NOMO-1 (cell line): Measurements from ENCODE around the gene ADARB1.
A peak's percentile ranks its signal among the peaks of the same experiment; 100 is the strongest.

Source experiments
- DNase-seq, 2 experiments: peaks; one replicate each; lab custom pipeline; 2025; ENCODE audit not compliant: unreplicated experiment in 2 of 2; lab: John Stamatoyannopoulos, UW

ADARB1 gene

GRCh38 chr21:45220714-45221490, 146.5 kb downstream of the ADARB1 start:
- no peak for DNase-seq

DNA sequence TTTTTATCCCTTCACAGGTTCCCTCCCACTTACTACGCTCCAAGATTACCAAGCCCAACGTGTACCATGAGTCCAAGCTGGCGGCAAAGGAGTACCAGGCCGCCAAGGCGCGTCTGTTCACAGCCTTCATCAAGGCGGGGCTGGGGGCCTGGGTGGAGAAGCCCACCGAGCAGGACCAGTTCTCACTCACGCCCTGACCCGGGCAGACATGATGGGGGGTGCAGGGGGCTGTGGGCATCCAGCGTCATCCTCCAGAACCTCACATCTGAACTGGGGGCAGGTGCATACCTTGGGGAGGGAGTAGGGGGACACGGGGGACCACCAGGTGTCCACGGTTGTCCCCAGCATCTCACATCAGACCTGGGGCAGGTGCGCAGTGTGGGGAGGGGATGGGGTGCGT, 147.6 kb downstream of the ADARB1 start:
- no peak for DNase-seq

- no peak for DNase-seq
These were observed 149.1 kb downstream of the ADARB1 start for GRCh38 chr21:45223236-45224185.

- no peak for DNase-seq
These were observed 150.0 kb downstream of the ADARB1 start for GRCh38 chr21:45224189-45224938.

- DNase-seq, result no peak
These were observed 150.8 kb downstream of the ADARB1 start for GRCh38 chr21:45225041-45225740.

DNA sequence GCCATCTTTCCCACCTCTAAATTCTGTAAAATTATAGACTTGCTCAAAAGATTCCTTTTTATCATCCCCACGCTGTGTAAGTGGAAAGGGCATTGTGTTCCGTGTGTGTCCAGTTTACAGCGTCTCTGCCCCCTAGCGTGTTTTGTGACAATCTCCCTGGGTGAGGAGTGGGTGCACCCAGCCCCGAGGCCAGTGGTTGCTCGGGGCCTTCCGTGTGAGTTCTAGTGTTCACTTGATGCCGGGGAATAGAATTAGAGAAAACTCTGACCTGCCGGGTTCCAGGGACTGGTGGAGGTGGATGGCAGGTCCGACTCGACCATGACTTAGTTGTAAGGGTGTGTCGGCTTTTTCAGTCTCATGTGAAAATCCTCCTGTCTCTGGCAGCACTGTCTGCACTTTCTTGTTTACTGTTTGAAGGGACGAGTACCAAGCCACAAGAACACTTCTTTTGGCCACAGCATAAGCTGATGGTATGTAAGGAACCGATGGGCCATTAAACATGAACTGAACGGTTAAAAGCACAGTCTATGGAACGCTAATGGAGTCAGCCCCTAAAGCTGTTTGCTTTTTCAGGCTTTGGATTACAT, 151.5 kb downstream of the ADARB1 start:
- DNase-seq, result no peak

DNA sequence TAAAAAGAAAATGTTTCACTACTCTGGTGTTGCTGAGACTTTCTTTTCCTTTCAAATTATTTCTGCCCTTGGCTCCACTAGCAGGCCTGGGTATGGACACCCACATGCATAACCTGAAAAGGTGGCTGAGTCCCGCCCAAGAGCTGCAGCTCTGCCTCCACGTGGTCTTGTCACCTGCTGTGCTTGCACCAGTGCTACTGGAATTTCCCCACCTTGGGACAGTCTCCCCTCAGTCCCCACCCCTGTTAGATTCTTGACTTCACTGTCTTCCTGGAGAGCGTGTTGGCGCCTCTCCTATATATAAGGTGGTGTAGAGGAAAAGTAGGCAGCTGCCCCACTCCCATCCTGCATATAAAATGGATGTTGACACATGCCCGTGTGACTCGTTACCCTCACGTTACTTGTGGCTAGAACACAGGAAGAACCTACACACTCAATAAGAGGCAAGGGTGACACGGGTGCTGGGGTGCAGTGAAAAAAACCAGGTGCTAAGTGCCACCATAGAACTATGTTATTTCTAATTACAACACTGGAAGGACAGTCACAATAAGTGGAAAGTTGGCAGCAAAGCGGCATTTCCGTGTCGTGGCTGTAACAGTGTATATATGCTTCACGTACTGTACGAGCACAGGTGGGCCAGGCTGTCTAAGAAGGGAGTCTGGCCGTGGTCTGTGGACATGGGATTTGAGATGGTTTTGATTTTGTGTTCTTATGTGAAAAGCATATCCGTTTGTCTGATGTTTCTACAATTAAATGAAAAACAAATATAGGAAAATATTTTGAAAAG, 152.4 kb downstream of the ADARB1 start:
- DNase-seq, result no peak

- DNase-seq, result no peak
These were observed 153.4 kb downstream of the ADARB1 start for GRCh38 chr21:45227735-45228134.

DNA sequence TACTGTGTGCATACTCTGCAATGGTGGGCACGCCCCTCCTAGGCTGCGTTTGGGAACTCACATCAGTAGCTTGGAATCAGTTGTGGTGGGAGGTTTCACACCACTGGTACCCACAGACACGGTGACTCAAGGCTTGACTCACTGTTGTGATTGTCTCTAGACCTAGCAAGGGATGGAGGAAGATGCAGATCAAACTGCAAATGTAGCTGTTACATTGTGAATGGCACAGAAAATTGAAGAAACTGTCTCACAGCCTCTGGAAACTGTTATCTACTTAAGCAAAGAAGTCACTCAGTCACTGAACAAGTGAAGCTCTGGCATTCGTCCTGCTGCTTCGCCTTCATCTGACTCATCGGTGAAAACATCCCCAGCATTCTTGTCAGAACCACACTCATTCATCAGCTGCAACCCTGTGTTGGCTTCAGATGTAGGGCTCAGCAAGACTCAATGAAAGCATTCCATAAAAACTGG, 153.8 kb downstream of the ADARB1 start:
- no peak for DNase-seq

GRCh38 chr21:45228656-45229240, 154.4 kb downstream of the ADARB1 start:
- DNase-seq, result no peak

DNA sequence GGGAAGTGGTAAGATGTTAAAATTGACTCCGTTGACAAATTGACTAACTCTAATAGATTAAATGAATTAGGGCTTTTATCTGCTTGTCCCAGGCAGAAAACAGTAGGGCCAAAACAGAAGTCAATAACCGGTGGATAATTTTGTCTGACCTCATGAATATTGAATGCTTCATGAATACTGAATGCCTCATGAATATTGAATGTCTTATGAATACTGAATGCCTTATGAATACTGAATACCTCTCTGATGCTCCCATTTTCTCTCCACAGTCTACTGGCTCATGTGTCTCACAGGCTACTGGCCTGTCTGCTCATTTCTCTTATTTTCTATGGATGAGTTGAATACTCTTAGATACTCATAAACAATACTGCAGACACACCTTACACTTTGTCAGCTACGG, 157.3 kb downstream of the ADARB1 start:
- no peak for DNase-seq

- DNase-seq, result no peak
These were observed 159.7 kb downstream of the ADARB1 start for GRCh38 chr21:45234127-45234526.

DNA sequence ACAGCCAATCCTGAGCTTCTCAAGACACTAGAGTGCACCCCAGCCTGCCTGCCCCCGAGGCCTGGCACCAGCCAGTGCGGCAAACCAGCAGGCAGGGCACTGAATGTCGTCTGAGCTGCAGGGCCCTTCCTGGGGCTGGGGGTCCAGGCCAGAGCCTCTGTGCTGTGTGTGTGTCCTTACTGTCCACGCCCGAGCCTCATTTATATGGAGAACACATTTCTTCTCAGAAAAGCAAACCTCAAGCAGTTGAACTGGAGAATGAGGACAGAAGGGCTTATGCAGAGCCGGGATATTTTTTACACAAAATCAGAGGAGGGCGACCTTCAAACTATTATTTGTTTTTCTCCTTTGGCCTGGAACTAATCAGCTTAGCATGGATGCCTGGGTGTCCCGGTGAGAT, 160.6 kb downstream of the ADARB1 start:
- no peak for DNase-seq

DNA sequence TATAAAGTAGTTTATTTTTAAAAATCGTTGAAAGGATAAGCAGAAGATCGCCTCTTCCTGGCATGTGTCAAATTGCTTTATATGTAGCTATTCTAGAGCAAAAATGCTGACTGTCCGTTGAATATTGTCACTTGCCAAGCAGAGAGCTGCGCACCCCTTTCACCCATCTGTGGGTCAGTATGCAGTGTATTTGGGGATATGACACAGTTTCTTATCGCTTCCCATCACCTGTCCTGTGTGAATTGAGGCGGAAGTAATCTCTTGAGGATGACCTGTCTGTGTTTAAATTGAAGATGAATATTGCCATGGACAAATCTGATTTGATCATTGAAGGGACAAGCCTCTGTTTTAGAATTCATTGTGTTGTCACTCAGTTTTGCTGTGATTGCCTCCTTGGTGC, 161.1 kb downstream of the ADARB1 start:
- no peak for DNase-seq

DNA sequence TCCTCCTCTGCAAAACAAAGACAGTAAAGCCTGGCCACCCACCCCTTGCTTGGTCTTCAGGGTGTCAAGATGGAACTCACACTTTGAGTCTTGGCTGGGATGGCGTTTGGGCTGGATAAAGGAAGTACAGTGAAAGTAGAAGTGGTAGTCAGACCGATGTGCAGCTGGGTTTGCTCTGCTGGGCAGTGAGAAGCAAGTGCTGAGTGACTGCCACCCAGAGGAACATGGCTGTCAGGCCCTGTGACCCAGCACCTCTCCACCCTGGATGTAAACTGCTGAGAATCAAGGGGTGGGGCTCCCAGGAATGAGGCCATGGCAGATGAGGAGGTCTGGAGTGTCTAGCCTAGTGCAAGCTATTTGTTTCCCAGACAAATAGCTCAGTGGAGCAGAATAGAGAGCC, 162.1 kb downstream of the ADARB1 start:
- DNase-seq, result peak; percentile 16 to 29

GRCh38 chr21:45237401-45237800, 163.0 kb downstream of the ADARB1 start:
- DNase-seq, result no peak

- DNase-seq, result no peak
These were observed 167.0 kb downstream of the ADARB1 start for GRCh38 chr21:45241357-45241756.

- DNase-seq, result no peak
These were observed 169.2 kb downstream of the ADARB1 start for GRCh38 chr21:45243603-45244002.

GRCh38 chr21:45244799-45245340, 170.5 kb downstream of the ADARB1 start:
- DNase-seq, result no peak
